ENCODE measurements around the gene IPMK. TPM values are rescaled to one million over a fixed set of nuclear protein-coding genes. Genes with fewer than 3 reads are reported as not detected.

The IPMK gene
- total and polyA plus RNA-seq, 8 donors, result 4.7 to 8.1 (median 6.9) TPM

- Histone ChIP-seq H3K27me3 (no peaks in the 10 kb centered on the region), H3K4me3 (peak within 1 kb of the TSS; percentile 73 to 86), H3K27ac (peak within 1 kb of the TSS; percentile 96 to 100), H3K9me3 (no peaks in the 10 kb centered on the region), H3K36me3 (no peaks in the 10 kb centered on the region), H3K4me1 (peaks cover 8 to 39% of the 10 kb centered on the region in 2 donors)
- TF ChIP-seq, protein P1, sequence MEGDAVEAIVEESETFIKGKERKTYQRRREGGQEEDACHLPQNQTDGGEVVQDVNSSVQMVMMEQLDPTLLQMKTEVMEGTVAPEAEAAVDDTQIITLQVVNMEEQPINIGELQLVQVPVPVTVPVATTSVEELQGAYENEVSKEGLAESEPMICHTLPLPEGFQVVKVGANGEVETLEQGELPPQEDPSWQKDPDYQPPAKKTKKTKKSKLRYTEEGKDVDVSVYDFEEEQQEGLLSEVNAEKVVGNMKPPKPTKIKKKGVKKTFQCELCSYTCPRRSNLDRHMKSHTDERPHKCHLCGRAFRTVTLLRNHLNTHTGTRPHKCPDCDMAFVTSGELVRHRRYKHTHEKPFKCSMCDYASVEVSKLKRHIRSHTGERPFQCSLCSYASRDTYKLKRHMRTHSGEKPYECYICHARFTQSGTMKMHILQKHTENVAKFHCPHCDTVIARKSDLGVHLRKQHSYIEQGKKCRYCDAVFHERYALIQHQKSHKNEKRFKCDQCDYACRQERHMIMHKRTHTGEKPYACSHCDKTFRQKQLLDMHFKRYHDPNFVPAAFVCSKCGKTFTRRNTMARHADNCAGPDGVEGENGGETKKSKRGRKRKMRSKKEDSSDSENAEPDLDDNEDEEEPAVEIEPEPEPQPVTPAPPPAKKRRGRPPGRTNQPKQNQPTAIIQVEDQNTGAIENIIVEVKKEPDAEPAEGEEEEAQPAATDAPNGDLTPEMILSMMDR (IDR thresholded peaks at IDR 0.05), result no peak
- ATAC-seq (peak; percentile 83), DNase-seq (peak; percentile 95 to 99 (median 98))
- intact Hi-C loops (cut with DNase I), result no loop called here
Measured at GRCh38 chr10:58268946-58269781, 1.5 kb upstream of the IPMK start, which contains the start of gene CISD1. CISD1 (plus strand) TSS chr10:58269162; CDS start chr10:58269274, 112 bp downstream.

DNA sequence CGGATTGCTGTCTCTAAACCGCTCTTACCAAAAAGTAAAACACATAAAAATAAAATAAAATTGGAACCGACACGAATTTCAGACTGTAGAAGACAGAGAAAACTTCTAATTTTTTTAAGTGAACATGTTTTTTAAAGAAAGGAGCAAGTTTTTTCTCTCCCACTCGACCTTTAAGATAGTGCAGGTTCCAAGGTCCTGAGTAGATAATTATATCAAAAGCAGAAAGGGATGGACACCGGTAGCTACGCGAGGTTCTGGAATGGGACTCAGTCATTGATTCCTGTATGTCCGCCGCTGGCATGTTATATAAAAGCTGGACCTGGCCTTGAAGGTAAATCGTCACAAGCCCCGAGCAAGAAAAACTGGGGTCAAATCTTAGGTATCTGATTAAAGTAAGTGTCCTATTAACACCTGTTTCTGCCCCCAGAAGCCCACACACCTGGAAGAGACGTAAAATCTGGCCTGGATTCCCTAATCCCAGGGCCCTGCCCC is 806 bp upstream of the IPMK start:
- H3K4me3 ChIP-seq, result peak overlapping the region; percentile 73 to 86
- H3K27ac ChIP-seq, result peak overlapping the region; percentile 96 to 100
- H3K9me3 ChIP-seq, result no peaks in the 10 kb centered on the region
- peak; percentile 2 for ATAC-seq
- H3K4me1 ChIP-seq, result peaks cover 8 to 42% of the 10 kb centered on the region in 2 donors
- no peak for DNase-seq
- H3K27me3 ChIP-seq, result no peaks in the 10 kb centered on the region
- intact Hi-C loops (cut with DNase I), result no loop called here
- TF ChIP-seq, protein P1 (IDR thresholded peaks at IDR 0.05), result no peak
- H3K36me3 ChIP-seq, result no peaks in the 10 kb centered on the region

DNA sequence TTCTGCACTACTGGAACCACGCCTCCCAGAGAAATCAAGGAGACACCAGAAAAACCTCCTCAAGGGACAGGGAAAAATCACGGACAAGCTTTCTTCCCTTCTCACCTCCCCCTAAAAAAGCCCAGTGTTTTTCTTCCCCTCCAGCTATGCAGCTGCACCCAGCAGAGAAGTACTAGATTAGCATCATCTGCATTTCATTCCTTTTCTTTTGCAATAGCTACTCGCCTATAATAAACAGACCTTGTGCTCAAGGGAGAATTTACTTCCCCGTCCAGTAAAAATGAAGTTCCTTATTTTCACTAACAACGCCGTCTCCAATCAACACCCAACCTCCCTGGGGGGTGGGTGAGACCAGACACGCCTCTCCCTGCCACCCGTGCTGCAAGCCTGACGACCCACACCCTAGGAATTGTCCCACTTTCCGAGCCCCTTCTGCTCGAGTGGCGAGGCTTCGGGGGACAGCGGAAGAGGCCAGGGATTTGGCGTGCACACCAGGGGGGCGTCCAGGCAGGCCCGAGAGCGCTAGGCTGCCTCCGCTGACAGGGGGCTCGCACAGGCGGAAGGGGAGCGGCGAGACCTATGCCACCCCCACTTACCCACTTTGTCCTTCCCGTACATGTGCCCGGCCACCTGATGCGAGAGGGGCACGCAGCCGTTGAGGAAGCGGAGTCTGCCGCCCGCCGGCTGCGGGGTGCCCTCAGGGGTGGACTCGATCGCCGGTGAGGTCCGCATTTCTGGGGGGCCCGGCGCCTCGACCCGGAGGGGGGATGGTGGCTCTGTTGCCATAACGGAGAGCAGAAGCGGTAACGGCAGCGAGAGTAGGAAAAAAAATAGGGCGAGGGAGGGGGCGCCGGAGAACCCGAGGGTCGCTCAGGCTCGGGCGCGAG is 625 bp downstream of the IPMK start:
- Histone ChIP-seq H3K36me3 (no peaks in the 10 kb centered on the region), H3K27ac (peak overlapping the region; percentile 96 to 100), H3K4me3 (peak overlapping the region; percentile 73 to 86), H3K9me3 (no peaks in the 10 kb centered on the region), H3K4me1 (peaks cover 8 to 42% of the 10 kb centered on the region in 2 donors), H3K27me3 (no peaks in the 10 kb centered on the region)
- ATAC-seq (peak; percentile 34), DNase-seq (peak; percentile 76 to 89 (median 78))
- TF ChIP-seq, protein P1 (IDR thresholded peaks at IDR 0.05), result no peak
- intact Hi-C loops (cut with DNase I), result no loop called here

DNA sequence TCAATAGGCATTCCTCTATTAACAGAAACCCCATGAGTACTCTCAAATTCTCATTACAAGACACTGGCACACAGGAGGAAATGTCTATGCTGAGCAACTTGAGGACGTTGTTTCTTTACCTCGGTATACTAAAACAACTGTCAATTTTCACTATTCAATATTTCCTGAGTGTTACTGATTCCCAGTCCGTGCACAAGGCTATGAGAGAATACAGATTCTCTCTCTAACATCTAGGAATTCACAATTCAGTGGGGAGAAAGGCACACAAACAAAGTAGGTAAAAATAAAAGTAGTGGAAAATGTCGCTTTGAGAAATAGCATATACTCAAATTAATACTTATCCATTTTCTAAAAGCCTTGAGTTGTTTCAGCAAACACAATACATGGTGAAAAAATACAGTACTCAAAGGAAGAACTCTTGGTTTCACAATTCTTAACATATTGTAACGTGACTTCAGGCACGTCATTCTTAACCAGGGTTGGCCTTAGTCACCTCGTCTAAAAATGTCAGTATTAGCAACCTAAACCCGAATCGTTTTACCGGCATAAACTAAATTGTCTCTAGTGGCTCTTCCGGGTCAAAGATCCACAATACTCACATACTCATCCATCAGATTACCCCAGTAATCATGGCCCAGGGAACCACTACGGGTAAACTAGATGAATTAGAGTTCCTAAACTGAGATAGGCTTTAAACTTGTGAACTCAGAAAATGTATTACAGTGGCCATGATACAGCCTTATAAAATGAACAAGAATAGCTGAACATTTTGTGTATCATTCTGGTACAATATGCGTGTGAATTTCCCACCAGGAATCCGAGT is 1.5 kb downstream of the IPMK start:
- Histone ChIP-seq H3K27me3 (no peaks in the 10 kb centered on the region), H3K4me1 (peaks cover 8 to 42% of the 10 kb centered on the region in 2 donors), H3K36me3 (no peaks in the 10 kb centered on the region), H3K27ac (peak overlapping the region; percentile 96 to 100), H3K9me3 (no peaks in the 10 kb centered on the region), H3K4me3 (peak overlapping the region; percentile 73 to 86)
- DNase-seq (peak in 2 of 4 donors; percentile 35 to 68), ATAC-seq (peak; percentile 4)
- TF ChIP-seq, protein P1 (IDR thresholded peaks at IDR 0.05), result no peak
- intact Hi-C loops (cut with DNase I), result no loop called here
